Measurements from ENCODE around the gene KCNK15.
A peak's percentile ranks its signal among the peaks of the same experiment; 100 is the strongest.

KCNK15 gene

GRCh38 chr20:44715499-44716308, 30.0 kb upstream of the KCNK15 start:
- no peak for DNase-seq

GRCh38 chr20:44716309-44717106, 29.2 kb upstream of the KCNK15 start:
- DNase-seq, result no peak

- peak; percentile 63 for DNase-seq
Observed at GRCh38 chr20:44717986-44718385, 27.7 kb upstream of the KCNK15 start.

GRCh38 chr20:44719841-44720240, 25.8 kb upstream of the KCNK15 start:
- no peak for DNase-seq

GRCh38 chr20:44720621-44720996, 25.1 kb upstream of the KCNK15 start:
- DNase-seq, result no peak

GRCh38 chr20:44720997-44721784, 24.5 kb upstream of the KCNK15 start:
- DNase-seq, result no peak

GRCh38 chr20:44721785-44722054, 23.9 kb upstream of the KCNK15 start:
- no peak for DNase-seq

- DNase-seq, result no peak
Observed at GRCh38 chr20:44722990-44723389, 22.7 kb upstream of the KCNK15 start.

GRCh38 chr20:44723391-44723790, 22.3 kb upstream of the KCNK15 start:
- DNase-seq, result no peak

GRCh38 chr20:44723798-44724362, 21.8 kb upstream of the KCNK15 start:
- no peak for DNase-seq

GRCh38 chr20:44724423-44725091, 21.1 kb upstream of the KCNK15 start:
- DNase-seq, result no peak

GRCh38 chr20:44725837-44726236, 19.8 kb upstream of the KCNK15 start:
- DNase-seq, result no peak

GRCh38 chr20:44727039-44727438, 18.6 kb upstream of the KCNK15 start:
- no peak for DNase-seq

GRCh38 chr20:44727651-44728050, 18.0 kb upstream of the KCNK15 start:
- no peak for DNase-seq

GRCh38 chr20:44728801-44729443, 16.7 kb upstream of the KCNK15 start:
- DNase-seq, result peak; percentile 84

- DNase-seq, result no peak
Observed at GRCh38 chr20:44730441-44730840, 15.2 kb upstream of the KCNK15 start.

- no peak for DNase-seq
Observed at GRCh38 chr20:44731657-44732056, 14.0 kb upstream of the KCNK15 start.

GRCh38 chr20:44732327-44732726, 13.3 kb upstream of the KCNK15 start:
- DNase-seq, result no peak

- DNase-seq, result no peak
Observed at GRCh38 chr20:44733341-44734069, 12.2 kb upstream of the KCNK15 start.

GRCh38 chr20:44734938-44735337, 10.7 kb upstream of the KCNK15 start:
- no peak for DNase-seq

- DNase-seq, result no peak
Observed at GRCh38 chr20:44735816-44736169, 9.9 kb upstream of the KCNK15 start.
